HEK293 (cell line): ENCODE results near the gene MAZ.

ENCODE experiments used
- CTCF ChIP-seq: fragments of 450-650 bp; formaldehyde crosslinking; IDR thresholded peaks from 2 replicates; pipeline ENCODE4 v1.5.1; 2016; ENCODE audit warnings: missing biosample characterization, missing genetic modification characterization
- ZNF184 ChIP-seq: fragments of 450-650 bp; IDR thresholded peaks from 2 replicates; pipeline ENCODE4 v1.5.1; 2018; ENCODE audit warnings: missing biosample characterization, mild to moderate bottlenecking, missing genetic modification characterization

GRCh38 chr16:29831490-29831889, 25.2 kb downstream of the MAZ start:
- no peak for TF ChIP-seq CTCF (tag by site-specific recombination)
- TF ChIP-seq ZNF184 (tag by site-specific recombination), result no peak
